ENCODE data around the gene FGF14.

The FGF14 gene

DNA sequence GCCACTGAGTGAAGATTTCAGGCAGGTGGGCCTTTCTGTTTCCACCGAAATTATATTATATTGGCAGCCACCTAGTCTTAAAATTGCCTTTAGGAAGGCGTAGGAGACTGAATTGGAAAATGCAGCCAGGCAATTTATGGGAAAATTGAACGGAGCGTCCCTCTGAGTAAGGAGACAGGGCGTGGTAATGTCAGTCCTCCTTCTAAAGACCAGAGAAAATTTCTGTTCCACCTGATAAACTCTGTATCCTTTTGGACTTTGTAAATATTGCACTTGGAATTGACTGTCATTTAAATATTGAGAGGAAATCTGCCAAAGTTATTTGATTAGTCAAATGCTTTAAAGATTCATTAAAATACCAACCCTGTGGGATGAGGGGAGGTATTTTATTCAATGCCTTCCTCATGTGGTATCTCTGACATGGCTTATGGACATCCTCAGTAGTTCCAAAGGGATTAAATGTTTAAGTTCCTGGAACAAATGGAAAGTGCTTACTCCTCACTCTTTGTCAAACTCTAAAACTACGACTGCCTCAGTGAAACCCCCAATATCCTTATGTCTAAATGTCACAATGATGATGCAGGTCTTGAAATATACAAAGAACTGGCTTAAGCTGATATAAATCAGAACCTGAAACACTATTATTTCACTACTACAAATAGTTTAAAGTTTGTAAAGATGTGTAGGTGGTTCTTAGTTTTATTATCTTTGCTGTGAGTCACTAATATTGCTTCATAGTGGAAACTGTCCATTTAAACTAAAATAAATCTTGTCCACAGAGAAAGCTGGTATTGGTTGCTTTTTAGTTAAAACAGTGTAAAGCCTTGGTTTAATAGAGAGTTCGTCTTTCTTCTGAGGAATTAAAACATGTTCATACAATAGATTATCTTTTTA lies 203.2 kb downstream of the FGF14 start:
- in situ Hi-C loops (cut with HindIII; ENCODE audit: low sequenced_read_pairs), result no loop called here
- no peak for DNase-seq (ENCODE audit: low read depth)
- TF ChIP-seq, protein P1, sequence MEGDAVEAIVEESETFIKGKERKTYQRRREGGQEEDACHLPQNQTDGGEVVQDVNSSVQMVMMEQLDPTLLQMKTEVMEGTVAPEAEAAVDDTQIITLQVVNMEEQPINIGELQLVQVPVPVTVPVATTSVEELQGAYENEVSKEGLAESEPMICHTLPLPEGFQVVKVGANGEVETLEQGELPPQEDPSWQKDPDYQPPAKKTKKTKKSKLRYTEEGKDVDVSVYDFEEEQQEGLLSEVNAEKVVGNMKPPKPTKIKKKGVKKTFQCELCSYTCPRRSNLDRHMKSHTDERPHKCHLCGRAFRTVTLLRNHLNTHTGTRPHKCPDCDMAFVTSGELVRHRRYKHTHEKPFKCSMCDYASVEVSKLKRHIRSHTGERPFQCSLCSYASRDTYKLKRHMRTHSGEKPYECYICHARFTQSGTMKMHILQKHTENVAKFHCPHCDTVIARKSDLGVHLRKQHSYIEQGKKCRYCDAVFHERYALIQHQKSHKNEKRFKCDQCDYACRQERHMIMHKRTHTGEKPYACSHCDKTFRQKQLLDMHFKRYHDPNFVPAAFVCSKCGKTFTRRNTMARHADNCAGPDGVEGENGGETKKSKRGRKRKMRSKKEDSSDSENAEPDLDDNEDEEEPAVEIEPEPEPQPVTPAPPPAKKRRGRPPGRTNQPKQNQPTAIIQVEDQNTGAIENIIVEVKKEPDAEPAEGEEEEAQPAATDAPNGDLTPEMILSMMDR (IDR thresholded peaks at IDR 0.05; ENCODE audit: low read depth, low read length, missing control alignments), result no peak

DNA sequence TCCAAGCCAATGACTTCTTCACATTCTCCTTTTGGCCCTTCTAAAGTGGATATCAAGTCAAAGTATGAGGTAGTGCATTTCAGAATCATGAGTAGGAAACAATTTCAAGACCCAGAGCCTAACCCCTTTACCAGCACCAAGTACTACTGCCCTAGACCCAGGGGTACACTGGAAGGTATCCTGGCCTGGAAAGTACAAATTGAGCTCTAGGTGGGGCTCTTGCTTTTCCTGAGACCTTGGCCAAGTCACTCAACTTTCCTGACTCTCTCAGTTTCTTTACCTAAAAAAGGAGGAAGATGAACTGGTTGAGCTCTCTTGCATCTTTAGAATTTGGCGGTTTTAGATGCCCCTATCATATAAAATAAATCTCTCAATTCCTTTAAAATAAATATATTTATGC lies 204.7 kb downstream of the FGF14 start:
- TF ChIP-seq, protein P1 (IDR thresholded peaks at IDR 0.05; ENCODE audit: low read depth, low read length, missing control alignments), result no peak
- no peak overlapping the region for H3K4me3 ChIP-seq (ENCODE audit: low read depth, low read length)
- in situ Hi-C loops (cut with HindIII; ENCODE audit: low sequenced_read_pairs), result no loop called here
- DNase-seq (ENCODE audit: low read depth), result no peak

More for the DNA sequence above, 203.2 kb downstream of the FGF14 start:
- no peak overlapping the region for H3K4me3 ChIP-seq (ENCODE audit: low read depth, low read length)

DNA sequence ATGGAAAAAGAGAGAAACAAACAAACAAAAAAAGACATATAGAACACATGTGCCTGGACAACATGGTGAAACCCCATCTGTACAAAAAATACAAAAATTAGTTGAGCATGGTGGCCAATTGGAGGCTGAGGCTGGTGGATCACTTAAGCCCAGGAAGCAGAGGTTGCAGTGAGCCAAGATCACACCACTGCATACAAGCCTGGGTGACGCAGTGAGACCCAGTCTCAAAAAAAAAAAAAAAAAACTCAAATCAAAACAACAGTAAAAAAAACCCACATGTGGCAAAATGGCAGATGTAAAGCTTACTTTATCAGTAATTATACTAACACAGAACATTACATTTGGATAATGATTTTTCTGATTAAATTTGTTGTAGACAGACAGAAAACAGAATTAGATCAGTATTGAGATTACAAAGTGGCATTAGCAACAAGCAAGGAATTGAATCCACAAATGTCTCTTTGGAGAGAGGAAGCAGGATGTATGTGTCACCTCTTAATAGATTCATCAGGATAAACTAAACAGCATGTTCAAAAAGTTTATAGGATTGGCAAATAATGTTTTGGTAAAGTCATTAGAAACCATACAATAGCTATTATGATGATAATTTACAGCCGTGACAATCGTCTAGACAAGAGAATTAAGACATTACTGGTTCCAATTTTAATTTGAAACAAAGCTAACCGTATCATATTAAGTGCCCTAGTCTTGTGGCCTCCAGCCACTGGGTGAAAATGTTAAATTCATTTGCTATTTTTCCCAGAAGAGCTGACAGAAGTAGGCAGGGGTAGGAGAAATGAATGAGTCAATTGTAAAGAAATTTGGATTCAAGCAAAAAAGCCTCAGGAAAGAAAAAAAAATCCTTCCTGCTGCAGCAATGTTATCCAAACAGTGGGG lies 206.0 kb downstream of the FGF14 start:
- H3K4me3 ChIP-seq (ENCODE audit: low read depth, low read length), result no peak overlapping the region
- peak; percentile 13 for DNase-seq (ENCODE audit: low read depth)
- in situ Hi-C loops (cut with HindIII; ENCODE audit: low sequenced_read_pairs), result no loop called here
- TF ChIP-seq, protein P1 (IDR thresholded peaks at IDR 0.05; ENCODE audit: low read depth, low read length, missing control alignments), result no peak

DNA sequence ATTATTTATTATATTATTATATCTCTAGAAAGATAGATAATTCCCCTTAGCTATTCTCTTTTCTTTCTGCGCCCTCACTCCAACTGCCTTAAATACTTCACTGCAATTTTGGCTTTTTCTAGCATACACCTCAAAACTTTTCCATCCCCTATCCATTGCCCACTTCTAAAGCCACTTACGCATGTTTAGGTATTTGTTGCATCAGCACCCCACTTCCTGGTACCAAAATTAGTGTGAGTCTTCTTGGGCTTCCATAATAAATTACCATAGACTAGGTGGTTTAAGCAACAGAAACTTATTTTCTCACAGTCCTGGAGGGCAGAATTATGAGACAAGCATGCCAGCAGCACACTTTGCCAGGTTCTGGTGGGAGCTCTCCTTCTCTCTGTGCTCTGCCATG lies 209.0 kb downstream of the FGF14 start:
- in situ Hi-C loops (cut with HindIII; ENCODE audit: low sequenced_read_pairs), result no loop called here
- no peak for DNase-seq (ENCODE audit: low read depth)
- TF ChIP-seq, protein P1 (IDR thresholded peaks at IDR 0.05; ENCODE audit: low read depth, low read length, missing control alignments), result no peak
- no peak overlapping the region for H3K4me3 ChIP-seq (ENCODE audit: low read depth, low read length)

DNA sequence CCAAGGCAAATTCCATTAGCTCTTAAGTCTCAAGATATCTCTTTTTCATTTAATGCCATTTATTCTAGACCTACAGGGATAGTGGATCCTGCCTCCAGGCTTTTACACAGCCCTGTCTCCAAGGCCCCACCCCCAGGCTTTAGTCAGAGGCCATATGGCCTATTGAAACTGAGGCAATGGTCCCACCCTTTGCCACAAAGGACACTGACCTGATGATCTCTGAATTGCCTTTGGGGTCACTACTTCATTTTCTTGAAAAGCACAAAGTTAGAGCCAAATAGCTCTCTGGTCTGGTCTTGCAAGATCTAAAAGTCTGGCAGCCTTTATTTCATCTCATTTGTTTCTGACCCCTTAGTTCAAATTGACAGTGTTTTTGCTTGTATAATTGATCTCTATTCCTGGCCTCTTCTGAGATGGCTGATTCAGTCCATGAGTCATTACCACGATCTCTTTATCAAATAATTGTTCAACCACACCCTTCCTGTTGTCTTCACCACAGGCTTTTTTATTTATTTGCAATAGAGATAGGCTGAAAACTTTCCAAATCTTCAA lies 209.8 kb downstream of the FGF14 start:
- in situ Hi-C loops (cut with HindIII; ENCODE audit: low sequenced_read_pairs), result no loop called here
- TF ChIP-seq, protein P1 (IDR thresholded peaks at IDR 0.05; ENCODE audit: low read depth, low read length, missing control alignments), result no peak
- peak; percentile 18 for DNase-seq (ENCODE audit: low read depth)
- H3K4me3 ChIP-seq (ENCODE audit: low read depth, low read length), result no peak overlapping the region

DNA sequence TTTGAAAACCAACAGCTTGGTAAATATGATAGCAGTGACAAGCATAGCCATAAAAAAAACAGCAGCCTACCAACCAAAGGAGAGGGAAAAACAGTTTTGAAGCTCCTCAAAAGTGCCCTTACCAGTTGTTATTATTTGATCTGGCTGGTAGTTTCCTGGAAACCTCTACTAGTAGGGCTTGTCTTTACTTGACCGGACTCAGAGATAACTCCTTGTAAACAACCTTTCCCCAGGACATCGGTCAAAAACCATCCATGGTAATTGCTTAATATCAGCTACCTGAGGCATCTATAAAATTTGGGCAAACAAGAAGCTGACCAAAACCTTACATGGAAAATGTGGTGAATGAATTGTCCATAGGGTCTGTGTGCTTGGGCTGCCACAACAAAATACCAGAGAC lies 210.9 kb downstream of the FGF14 start:
- in situ Hi-C loops (cut with HindIII; ENCODE audit: low sequenced_read_pairs), result no loop called here
- no peak overlapping the region for H3K4me3 ChIP-seq (ENCODE audit: low read depth, low read length)
- TF ChIP-seq, protein P1 (IDR thresholded peaks at IDR 0.05; ENCODE audit: low read depth, low read length, missing control alignments), result no peak
- no peak for DNase-seq (ENCODE audit: low read depth)

Measured in astrocyte of the cerebellum (primary cell).